CD14-positive monocyte (primary cell): Measurements from ENCODE around the gene PRSS1. TPM values are rescaled to one million over a fixed set of nuclear protein-coding genes. Genes with fewer than 3 reads are reported as not detected.
"Not testable (repeated sequence)": the region's sequence is repeated elsewhere in the genome, so short reads cannot be mapped to it uniquely, and the experiment has no call there.

ENCODE experiments used
- DNase-seq, 3 donors: peaks; one replicate each; pipeline ENCODE4 v3.0.0-alpha.2; 2011 to 2022
- H2AFZ ChIP-seq: 2 replicates; pipeline ENCODE4 v1.6.0; 2012; ENCODE audit warnings: mild to moderate bottlenecking, low read depth, low read length, inconsistent platforms; ENCODE audit not compliant: insufficient read depth, poor library complexity, severe bottlenecking
- H3K27ac ChIP-seq, 2 donors: 1 replicate in 1 of 2; 2 replicates in 1 of 2; pipeline ENCODE4 v1.5.1; 2012 to 2013; ENCODE audit warnings: low read length in 2 of 2, control low read depth in 1 of 2, inconsistent platforms in 1 of 2, low read depth in 1 of 2, mild to moderate bottlenecking in 1 of 2
- H3K27me3 ChIP-seq, 2 donors: one replicate each; pipeline versions ENCODE4 v1.6.0 to v1.6.1; 2011 to 2013; ENCODE audit warnings: low read length in 2 of 2; ENCODE audit not compliant: control insufficient read depth in 2 of 2, insufficient read depth in 2 of 2
- H3K36me3 ChIP-seq, 2 donors: replicated peaks in 1 of 2; 1 replicate in 1 of 2; 2 replicates in 1 of 2; pipeline versions ENCODE4 v1.5.1 to v1.6.1; 2012 to 2013; ENCODE audit warnings: low read length in 2 of 2, control low read depth in 1 of 2, inconsistent platforms in 1 of 2, mild to moderate bottlenecking in 1 of 2; ENCODE audit not compliant: insufficient read depth in 2 of 2, control insufficient read depth in 1 of 2
- H3K4me1 ChIP-seq, 2 donors: 1 replicate in 1 of 2; 2 replicates in 1 of 2; pipeline versions ENCODE4 v1.5.1 to v1.6.1; 2012 to 2013; ENCODE audit warnings: low read length in 2 of 2, control low read depth in 1 of 2, inconsistent platforms in 1 of 2, mild to moderate bottlenecking in 1 of 2, moderate library complexity in 1 of 2; ENCODE audit not compliant: insufficient read depth in 2 of 2, control insufficient read depth in 1 of 2
- H3K4me2 ChIP-seq: replicated peaks from 2 replicates; pipeline ENCODE3; 2012; ENCODE audit warnings: low read length, moderate library complexity, mild to moderate bottlenecking; ENCODE audit not compliant: poor library complexity, severe bottlenecking; ENCODE audit errors: extremely low read depth
- H3K4me3 ChIP-seq, 3 experiments: fragments of 200-600 bp in 1 of 3; sonication (generic) in 1 of 3; replicated peaks in 1 of 3; 1 replicate in 2 of 3; 2 replicates in 1 of 3; pipeline ENCODE4 v1.5.1; 2011 to 2013; ENCODE audit warnings: low read length in 3 of 3, mild to moderate bottlenecking in 3 of 3, control low read depth in 2 of 3, low read depth in 2 of 3, inconsistent platforms in 1 of 3, moderate library complexity in 1 of 3
- H3K79me2 ChIP-seq: 2 replicates; pipeline ENCODE4 v1.6.0; 2012; ENCODE audit warnings: mild to moderate bottlenecking, control low read depth, inconsistent platforms, low read length, moderate library complexity; ENCODE audit not compliant: insufficient read depth
- H3K9ac ChIP-seq: 2 replicates; pipeline ENCODE4 v1.6.0; 2017; ENCODE audit warnings: low read length, mild to moderate bottlenecking; ENCODE audit not compliant: insufficient read depth, poor library complexity, severe bottlenecking
- H3K9me3 ChIP-seq, 2 donors: replicated peaks in 1 of 2; 1 replicate in 1 of 2; 2 replicates in 1 of 2; pipeline versions ENCODE4 v1.5.1 to v1.6.1; 2012 to 2013; ENCODE audit warnings: low read length in 2 of 2, control low read depth in 1 of 2; ENCODE audit not compliant: control insufficient read depth in 1 of 2, insufficient read depth in 1 of 2
- H4K20me1 ChIP-seq: 2 replicates; pipeline ENCODE4 v1.6.0; 2012; ENCODE audit warnings: mild to moderate bottlenecking, low read length, control low read depth, moderate library complexity; ENCODE audit not compliant: insufficient read depth
- H3K27ac Mint-ChIP-seq, 7 donors: one replicate each; pipeline ENCODE4 v1.8.0; 2020; ENCODE audit warnings: mild to moderate bottlenecking in 7 of 7, mixed read lengths in 7 of 7, moderate library complexity in 6 of 7, inconsistent platforms in 2 of 7
- H3K27me3 Mint-ChIP-seq, 3 donors: one replicate each; pipeline ENCODE4 v1.8.0; 2021 to 2022; ENCODE audit warnings: low read depth in 3 of 3, mild to moderate bottlenecking in 3 of 3, mixed read lengths in 3 of 3, moderate library complexity in 3 of 3, inconsistent platforms in 1 of 3
- H3K36me3 Mint-ChIP-seq, 2 donors: one replicate each; pipeline ENCODE4 v1.8.0; 2020; ENCODE audit warnings: mixed read lengths in 2 of 2, inconsistent platforms in 1 of 2, mild to moderate bottlenecking in 1 of 2
- H3K4me1 Mint-ChIP-seq: one replicate; pipeline ENCODE4 v1.8.0; 2020; ENCODE audit warnings: mild to moderate bottlenecking, mixed read lengths
- H3K4me3 Mint-ChIP-seq, 2 donors: one replicate each; pipeline ENCODE4 v1.8.0; 2020; ENCODE audit warnings: mild to moderate bottlenecking in 2 of 2, mixed read lengths in 2 of 2, moderate library complexity in 1 of 2
- H3K9me3 Mint-ChIP-seq, 7 donors: one replicate each; pipeline ENCODE4 v1.8.0; 2020 to 2022; ENCODE audit warnings: mixed read lengths in 7 of 7, mild to moderate bottlenecking in 6 of 7, moderate library complexity in 6 of 7, inconsistent platforms in 2 of 7
- WGBS: methylation state at CpG from one replicate; pipeline ENCODE4 v1.1.5; 2013; ENCODE audit warnings: missing lambda C conversion rate; ENCODE audit not compliant: insufficient coverage; 5-methylcytosine and 5-hydroxymethylcytosine counted together
- intact Hi-C, 2 donors: fragments of 100-400 bp; cut with micrococcal nuclease; formaldehyde crosslinking; loops; one replicate each; pipeline versions ENCODE4 v1.15.0 to v1.15.1; 2023
- polyA plus RNA-seq, 3 donors: library from polyadenylated mRNA; depleted of rRNA in 1 of 3; unstranded in 2 of 3; stranded (reverse) in 1 of 3; fragments of 300-500 nt in 2 of 3; fragments of >200 nt in 1 of 3; fragmentation: Illumina TruSeq in 2 of 3; gene quantifications; 1 replicate in 2 of 3; 2 replicates in 1 of 3; pipeline ENCODE4 v1.2.3, GENCODE V29; 2012 to 2021
- TF ChIP-seq, protein P1 (sequence below): fragments of 200-600 bp; IDR thresholded peaks from one replicate; pipeline ENCODE4 v1.8.0; 2022; ENCODE audit warnings: antibody characterized with exemption, mild to moderate bottlenecking

Gene PRSS1
- polyA plus RNA-seq, 3 donors, result not detected

DNA sequence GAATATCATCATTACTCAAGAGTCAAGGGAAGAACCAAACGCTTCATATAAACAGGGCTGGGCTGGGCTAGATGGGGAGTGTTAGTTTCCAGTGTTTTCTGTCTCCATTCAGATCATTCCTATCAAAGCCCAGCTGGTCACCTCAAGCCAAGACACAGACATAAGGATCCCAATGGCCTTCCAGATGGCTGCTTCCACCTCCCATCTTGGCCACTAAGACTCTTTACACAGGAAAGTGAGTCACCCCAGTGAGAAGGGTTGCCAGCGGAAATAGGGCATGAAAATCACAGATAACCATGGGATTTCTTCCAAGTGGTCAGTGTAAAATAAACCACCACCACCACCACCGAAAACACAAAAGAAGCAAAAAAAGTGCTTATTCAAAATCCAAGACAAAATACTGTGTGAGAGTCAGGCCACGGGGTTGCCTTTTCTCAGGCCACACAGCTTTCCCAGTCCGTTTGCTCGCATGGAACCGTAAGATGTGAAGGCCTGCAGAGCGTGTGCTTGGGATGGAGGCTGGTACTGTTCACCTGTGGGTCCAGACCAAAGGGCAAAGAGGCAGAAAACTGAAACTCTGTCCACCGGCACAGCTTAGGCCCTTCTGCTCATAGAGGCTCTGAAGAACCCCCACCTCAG is 27.1 kb downstream of the PRSS1 start:
- no peak overlapping the region for H3K4me3 Mint-ChIP-seq
- no peaks in the 10 kb centered on the region for H3K36me3 Mint-ChIP-seq

DNA sequence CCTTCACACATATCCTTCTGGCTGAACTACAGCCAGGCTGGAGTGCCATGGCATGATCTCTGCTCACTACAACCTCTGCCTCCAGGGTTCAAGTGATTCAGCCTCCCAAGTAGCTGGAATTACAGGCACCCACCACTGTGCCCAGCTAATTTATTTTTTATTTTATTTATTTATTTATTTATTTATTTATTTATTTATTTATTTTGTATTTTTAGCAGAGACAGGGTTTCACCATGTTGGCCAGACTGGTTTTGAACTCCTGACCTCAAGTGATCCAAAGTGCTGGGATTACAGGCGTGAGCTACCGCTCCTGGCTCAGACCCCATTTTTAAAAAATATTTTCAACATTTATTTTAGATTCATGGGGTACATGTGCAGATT is 27.6 kb downstream of the PRSS1 start:
- H3K4me3 Mint-ChIP-seq, intact Hi-C loops, H3K4me1 Mint-ChIP-seq, DNase-seq, H3K27ac Mint-ChIP-seq, H3K9ac ChIP-seq, H3K9me3 ChIP-seq, H3K4me1 ChIP-seq, H4K20me1 ChIP-seq, H3K79me2 ChIP-seq, H3K4me3 ChIP-seq, H3K27me3 Mint-ChIP-seq, H3K36me3 Mint-ChIP-seq, H3K9me3 Mint-ChIP-seq, H3K36me3 ChIP-seq, H3K27me3 ChIP-seq, H3K27ac ChIP-seq, H2AFZ ChIP-seq, H3K4me2 ChIP-seq: not testable (repeated sequence)
- WGBS, result no CpG with 5 or more reads among the region's 2 CpGs

More for the DNA sequence above, 27.1 kb downstream of the PRSS1 start:
- H3K27ac Mint-ChIP-seq, result no peak overlapping the region
- DNase-seq, result no peak
- Histone ChIP-seq H3K4me3 (no peak overlapping the region), H3K4me2 (no peak overlapping the region), H3K9me3 (no peaks in the 10 kb centered on the region), H3K36me3 (no peaks in the 10 kb centered on the region), H3K27ac (no peak overlapping the region), H3K4me1 (no peaks in the 10 kb centered on the region), H3K27me3 (no peaks in the 10 kb centered on the region), H2AFZ (no peak overlapping the region), H3K9ac (no peak overlapping the region), H4K20me1 (no peaks in the 10 kb centered on the region), H3K79me2 (no peaks in the 10 kb centered on the region)
- TF ChIP-seq, protein P1, sequence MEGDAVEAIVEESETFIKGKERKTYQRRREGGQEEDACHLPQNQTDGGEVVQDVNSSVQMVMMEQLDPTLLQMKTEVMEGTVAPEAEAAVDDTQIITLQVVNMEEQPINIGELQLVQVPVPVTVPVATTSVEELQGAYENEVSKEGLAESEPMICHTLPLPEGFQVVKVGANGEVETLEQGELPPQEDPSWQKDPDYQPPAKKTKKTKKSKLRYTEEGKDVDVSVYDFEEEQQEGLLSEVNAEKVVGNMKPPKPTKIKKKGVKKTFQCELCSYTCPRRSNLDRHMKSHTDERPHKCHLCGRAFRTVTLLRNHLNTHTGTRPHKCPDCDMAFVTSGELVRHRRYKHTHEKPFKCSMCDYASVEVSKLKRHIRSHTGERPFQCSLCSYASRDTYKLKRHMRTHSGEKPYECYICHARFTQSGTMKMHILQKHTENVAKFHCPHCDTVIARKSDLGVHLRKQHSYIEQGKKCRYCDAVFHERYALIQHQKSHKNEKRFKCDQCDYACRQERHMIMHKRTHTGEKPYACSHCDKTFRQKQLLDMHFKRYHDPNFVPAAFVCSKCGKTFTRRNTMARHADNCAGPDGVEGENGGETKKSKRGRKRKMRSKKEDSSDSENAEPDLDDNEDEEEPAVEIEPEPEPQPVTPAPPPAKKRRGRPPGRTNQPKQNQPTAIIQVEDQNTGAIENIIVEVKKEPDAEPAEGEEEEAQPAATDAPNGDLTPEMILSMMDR, result no peak
- intact Hi-C loops, result no loop called here
- peaks cover 0 to 3% (median 0%) of the 10 kb centered on the region in 7 donors for H3K9me3 Mint-ChIP-seq
- no peaks in the 10 kb centered on the region for H3K4me1 Mint-ChIP-seq
- peaks cover 2 to 5% (median 2%) of the 10 kb centered on the region in 3 donors for H3K27me3 Mint-ChIP-seq
- WGBS, result 71% methylated on average over 8 of the region's 9 CpGs
